ELR (cell line): ENCODE data around the gene PDPK1.

Experiments
- DNase-seq: peaks from one replicate; pipeline ENCODE4 v3.0.0-alpha.2; 2015; ENCODE audit warnings: low read depth

Gene PDPK1

DNA sequence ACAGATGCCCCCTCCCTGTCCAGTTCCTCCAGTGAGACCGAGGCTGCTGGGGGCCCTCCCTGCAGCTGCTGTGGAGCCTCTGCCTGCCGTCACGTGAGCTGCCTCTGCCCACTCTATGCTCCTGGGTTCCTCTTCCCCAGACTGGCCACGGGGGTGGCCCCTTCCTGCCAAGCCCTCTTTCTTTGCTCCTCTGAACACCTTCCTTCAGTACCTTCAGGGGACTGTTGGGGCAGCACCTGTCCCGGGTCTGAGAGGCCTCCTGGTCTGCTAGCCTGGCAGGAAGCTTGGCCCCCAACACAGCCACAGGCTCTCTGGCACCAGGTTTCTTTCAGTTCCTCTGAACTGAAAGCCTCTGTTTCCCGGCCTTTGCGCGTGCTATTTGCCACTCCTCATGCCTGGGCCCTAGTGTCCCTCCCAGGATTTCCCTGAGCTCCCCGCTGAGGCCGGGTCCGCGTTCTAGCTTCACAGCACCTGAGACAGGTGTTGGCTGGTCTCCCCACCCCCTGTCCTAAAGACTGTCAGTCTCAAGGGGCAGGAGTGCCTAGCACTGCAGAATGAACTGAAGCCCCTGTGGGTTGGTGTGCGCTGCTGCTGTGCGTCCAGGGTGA, 30.7 kb upstream of the PDPK1 start:
- DNase-seq = no peak

DNA sequence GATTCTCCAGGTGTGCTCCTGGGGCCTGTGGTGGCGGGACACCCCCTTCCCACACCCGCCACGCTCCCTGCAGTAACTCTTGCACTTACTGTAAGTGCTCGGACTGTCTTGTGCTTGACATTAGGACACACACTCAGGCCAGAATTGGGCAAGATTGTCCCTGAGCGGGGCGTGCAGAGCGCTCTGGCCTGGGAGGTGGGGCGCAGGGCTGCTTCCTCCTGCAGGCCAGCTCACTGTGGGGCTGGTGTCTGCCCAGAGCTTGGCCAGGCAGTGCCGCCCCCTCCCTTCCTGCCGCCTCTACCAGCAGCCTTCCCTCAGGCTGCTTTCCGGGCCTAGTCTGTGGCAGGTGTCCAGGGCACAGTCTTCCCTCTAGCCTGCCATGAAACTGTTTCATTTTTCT, 30.2 kb upstream of the PDPK1 start:
- DNase-seq = no peak

DNA sequence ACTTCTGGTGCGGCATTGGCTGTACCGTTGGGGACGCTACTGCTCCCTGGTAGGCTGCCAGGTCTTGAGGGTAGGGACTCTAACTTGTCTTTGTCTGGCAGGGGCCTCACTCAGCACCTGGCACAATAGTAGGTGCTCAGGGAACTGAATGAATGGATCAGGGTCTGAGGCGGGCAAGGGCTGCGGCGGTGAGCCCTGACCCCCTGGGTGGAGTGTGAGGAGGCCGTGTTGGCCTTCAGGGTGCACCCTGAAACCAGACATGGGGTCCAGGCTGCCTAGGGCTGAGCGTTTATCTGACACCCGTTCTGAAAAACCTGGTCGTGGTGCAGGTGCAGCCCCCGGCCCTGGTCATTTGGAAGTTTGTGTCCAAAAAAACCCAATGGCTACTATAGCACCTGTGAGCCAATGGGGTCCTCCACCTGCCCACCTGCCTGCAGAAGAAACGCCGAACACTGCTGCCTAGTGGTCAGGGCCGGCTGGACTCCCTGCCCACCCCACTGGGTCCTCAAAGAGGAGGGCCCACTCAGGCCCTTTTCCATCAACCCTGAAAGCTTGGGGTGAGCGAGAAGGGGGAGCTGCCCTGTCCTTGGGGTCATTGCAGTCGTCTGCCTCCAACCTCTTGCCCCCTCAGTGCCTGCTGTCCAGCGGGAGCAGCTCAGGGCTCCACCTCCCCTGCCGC, 29.0 kb upstream of the PDPK1 start:
- DNase-seq = no peak

DNA sequence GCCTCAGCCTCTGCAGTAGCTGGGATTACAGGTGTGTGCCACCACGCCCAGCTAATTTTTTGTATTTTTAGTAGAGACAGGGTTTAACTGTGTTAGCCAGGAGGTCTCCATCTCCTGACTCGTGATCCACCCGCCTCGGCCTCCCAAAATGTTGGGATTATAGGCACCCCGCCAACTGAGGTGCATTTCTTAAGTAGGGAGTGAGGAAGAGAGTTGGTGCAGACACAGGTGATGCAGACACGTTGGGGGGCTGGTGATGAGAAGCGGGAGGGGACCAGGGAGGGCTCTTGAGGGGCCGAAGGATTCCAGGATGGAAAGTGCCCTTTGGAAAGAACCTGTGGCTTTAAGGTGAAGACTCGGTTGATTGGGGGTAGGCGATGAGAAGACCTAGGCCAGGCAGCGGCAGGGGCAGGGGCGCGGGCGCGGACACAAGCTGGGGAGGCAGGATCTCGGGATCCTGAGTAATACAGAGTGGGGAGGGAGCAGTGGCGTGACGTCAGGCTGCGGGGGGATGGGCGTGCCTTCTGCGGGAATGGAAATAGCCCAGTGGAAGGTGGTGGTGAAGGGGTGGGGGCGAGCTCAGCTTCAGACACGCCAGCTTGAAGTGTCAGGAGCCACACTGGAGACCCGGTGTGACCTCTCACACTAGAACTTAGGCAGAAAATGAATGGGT, 26.6 kb upstream of the PDPK1 start:
- peak; percentile 36 for DNase-seq

DNA sequence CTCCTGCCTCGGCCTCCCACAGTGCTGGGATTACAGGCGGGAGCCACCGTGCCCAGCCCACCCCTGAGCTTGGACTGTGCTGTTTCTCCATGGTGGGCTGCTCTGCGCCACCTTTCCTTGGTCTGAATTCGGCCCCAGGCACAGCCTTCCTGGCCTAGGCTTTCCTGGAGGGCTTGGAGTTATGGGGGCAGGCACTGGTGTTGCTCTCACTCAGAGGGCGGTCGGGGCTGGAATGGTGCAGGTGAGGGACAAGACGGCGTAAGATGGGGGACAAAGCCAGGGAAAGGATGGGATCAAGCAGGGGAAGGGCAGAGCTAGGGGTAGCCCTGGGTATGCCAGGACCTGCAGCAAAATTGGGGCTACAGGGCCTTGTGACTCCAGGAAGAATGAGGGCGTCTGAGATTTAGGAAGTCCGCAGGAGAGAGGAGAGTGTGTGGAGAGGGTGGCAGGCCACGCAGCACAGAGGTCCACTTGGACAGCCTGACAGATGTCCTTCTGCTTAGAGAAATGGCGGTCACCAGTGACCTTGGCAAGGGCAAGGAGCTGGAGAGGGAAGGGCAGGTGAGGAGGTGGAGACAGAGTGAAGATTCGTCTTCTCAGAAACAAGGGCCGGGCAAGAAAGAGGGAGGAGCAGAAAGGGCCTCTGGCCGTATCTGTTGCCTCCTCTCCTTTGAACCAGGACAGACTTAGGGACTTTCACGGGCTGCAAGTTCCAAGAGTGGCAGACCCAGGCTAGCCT, 25.7 kb upstream of the PDPK1 start:
- DNase-seq = no peak

DNA sequence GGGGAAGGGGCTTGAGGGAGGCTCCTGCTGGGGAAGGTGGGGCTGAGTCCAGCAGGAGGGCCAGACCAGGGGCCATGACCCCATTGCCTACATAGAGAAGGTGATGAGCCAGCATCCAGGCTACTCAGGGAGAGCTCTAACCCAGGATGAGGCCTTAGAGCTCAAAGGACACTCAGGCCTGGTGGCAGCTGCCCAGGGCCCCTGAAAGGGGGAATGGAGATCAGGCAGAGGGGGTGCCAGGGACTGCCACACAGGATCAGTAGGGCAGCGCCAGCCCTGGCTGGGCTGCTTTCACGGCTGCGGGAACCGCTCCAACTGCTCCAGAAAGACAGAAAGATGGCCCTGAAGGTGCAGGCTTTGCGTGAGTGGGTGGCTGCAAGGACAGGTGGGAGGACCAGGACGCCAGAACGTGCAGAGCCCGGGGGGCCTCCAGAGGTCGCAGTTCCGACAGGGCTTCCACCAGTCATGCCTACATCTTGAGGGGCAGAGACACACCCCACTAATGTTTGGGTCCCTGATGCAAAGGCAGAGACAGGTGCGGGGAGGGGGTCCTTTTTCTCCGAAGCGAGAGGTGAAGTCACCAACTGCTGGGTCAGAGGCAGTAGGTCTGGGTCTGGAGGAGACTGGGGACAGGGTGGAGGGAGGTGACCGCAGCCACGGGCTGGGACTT, 25.0 kb upstream of the PDPK1 start:
- no peak for DNase-seq

DNA sequence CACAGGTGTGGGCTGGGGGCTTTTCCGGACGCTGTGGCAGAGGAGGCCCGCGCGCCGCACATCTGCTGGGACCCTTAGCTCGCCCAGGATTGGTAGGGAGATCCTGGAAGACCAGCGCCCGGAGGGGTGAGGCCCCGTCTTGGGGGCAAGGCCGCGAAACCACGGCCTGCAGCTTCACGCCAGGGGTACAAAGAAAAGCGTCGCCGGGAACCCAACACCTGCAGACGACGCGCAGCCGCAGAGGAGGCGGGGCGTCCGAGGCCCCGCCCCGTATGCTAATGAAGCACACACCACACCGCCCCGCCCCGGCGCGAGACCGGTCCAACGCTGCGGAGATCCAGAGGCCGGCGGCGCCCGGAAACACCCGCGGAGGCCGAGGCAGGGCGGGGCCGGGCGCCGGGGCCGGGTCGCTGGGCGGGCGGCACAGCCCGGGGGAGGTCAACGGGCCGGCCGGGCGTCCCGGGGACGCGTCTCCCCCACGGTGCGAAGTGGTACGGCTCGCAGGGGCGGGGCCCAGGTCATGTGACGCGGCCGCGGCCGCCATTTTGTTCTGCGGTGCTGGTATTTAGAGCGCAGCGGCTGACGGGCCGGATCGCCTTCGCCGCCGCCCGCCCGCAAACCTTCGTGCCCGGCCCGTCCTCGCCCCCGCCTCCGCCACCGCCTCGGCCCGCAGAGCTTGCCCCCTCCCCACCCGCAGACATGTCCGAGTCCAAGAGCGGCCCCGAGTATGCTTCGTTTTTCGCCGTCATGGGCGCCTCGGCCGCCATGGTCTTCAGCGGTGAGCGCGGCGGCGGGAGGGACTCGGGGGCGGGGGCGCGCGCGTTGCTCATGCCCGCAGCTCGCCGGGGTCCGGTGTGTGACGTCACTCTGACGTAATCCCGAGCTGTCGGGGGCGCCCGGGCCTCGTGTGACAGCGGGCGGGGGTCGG, 24.2 kb upstream of the PDPK1 start, which contains the start of gene ATP6V0C:
ATP6V0C (plus strand) TSS at position 548 of the 928 bp plus-strand sequence; CDS start at position 700, 152 bp downstream.
- peak; percentile 84 for DNase-seq

DNA sequence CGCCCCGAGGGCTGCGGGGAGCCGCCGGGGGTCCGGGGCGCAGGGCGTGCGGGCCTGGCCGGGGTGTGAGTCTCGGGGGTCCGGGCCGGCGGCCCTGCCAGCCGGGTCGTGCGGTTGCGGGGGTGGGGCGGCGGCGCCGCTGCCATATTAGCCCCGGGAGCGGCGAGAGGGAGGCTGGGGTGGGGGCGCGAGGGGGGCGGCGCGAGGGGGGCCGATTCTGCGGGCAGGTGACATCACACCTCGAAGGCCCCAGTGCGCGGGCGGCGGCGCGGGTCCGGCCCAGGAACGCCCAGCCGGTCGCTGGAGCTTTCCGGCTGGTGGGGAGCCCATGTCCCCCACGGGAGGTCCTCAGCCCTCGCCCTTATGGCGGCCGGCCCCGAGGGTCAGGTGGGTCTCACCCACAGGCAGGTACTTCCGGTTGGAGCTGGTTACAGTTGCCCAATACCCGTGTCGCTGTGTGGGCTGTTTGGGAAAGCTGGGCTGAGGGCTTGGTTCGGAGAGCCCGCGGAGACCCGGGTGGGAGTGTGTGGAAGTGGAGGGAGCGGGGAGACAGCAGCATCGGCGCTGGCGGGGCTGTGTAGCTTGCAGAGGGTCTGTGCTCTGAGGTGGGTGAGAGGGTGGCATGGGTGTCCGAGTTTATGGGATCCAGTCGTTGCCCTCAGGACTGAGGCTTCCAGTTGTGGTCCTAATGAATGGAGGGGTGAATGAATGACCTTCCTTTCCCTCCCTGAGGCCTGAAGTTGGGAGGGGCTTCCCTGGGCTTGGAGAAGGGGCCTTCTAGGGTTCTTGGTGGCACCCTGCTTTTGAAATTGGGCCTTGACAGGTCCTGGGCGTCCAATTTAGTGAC, 23.3 kb upstream of the PDPK1 start:
- peak; percentile 23 for DNase-seq

DNA sequence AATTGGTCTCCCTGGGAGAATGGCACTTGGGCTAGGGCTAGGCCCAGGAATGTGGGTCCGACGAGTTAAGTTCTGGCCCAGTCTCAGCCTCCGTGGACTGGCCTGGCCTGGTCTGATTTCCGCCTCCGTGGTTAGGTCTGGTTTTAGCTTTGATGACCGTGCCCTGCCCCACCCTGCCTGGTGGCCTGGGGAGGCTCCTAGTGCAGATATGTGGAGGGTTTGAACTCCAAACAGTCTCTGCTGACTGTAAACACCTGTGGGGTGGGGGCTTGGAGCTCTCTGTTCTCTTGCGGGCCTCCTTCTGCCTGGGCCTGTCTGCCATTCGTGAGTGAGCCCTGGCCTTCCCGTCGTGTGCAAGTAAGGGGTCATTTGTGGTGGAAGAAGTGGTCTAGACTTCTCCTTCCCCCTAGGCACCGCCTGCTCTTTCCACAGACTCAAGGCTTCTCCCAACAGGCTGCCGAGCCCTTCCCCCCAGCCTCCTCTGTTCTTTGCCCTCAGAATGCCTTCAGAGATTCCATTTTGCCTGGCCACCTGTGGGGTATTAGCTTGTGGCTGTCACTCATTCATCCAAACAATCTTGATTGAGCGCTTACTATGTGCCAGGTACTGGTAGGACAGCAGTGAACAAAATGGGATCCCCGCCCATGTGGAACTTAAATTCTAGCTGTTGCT, 22.5 kb upstream of the PDPK1 start:
- DNase-seq = no peak

DNA sequence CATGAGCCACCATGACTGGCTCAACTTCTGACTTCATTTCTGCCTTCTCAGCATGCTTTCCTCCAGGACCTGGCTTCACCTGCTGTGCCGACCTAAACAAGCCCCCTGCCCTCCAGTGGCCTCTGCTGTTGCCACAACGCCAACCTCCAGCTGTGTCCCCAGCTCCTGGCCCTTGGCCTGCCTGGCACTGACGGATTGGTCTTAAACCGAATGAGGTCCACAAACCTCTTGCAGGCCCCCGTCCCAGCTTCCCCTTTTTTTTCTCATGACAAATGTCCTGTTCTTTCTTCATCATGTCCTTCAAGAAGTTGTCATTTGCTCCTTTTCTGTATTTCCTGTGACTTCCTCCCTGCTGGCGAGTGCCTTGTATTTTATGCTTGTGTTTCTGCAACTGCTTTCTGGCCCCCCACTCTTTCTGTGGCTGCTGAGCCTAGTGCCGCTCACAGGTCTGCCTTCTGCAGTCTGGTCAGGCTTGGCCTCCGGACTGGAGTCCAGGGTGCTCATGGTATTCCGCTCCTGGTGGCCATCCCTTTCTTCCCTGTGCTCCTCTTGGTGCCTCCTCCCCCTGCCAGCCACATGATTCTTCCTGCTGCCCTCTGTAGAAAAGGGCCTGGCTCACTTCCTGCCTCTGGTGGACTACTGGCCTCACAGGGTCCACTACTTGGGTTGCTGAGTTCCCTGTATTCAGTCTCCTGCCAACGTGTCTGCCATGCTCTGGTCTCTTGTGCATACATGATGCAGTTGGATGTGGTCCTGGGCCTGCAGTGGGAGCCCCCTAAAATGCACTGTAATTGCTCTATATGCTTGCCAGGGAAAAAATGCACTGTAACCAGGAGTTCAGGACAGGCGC, 21.2 kb upstream of the PDPK1 start:
- DNase-seq = peak; percentile 42

DNA sequence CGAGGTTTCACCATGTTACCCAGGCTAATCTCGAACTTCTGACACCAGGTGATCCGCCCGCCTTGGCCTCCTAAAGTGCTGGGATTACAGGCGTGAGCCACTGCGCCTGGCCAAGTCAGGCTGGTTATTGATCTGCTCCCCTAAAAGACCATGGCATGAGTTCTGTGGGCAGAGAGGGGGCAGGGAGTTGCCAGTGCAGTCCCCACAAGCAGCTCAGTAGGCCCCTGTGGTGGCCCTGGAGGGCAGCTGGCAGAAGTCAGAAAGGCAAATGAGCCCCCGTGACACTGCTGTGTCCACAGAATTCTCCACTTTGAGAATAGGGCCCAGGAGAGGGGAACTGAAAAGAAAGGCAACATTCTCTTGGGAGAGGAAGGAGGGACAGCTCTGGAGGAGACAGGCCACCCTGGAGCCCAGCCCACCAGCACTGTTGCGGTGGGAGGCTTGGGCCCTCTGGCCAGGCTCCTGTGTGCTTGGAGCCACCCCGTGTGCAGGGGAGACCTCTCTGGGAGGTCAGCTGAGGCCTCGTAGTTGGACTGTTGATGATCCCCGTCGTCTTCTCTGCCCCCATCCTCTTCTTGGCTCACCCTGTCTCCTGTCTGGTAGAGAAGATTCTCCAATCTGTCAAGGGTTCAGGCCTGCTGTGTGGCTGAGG, 19.7 kb upstream of the PDPK1 start:
- no peak for DNase-seq

DNA sequence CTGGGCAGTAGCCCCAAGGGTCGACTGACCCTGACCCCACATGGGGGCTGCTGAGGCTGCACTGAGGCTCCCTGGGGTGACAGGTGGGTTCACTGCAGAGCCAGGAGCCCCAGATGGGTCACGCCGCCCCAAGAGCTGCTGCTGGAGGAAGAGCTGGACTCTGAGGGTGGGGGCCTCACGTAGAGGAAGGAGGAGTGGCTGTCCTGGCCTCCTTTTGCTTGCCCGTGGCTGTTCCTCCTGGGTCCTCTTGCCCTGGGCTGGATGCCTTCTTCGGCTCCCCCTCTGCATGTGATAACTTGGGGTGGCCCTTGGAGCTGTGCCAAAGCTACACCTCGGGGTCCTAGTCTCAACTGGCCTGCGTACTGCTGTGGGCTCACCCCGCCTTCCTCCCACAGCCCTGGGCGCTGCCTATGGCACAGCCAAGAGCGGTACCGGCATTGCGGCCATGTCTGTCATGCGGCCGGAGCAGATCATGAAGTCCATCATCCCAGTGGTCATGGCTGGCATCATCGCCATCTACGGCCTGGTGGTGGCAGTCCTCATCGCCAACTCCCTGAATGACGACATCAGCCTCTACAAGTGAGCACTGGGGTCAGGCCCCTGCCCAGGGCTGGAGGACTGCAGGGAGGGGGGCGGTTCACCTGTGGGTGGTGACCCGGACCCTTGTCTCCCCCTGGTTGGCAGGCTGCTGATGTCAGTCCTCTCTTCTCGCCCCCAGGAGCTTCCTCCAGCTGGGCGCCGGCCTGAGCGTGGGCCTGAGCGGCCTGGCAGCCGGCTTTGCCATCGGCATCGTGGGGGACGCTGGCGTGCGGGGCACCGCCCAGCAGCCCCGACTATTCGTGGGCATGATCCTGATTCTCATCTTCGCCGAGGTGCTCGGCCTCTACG, 18.8 kb upstream of the PDPK1 start:
- DNase-seq = no peak

DNA sequence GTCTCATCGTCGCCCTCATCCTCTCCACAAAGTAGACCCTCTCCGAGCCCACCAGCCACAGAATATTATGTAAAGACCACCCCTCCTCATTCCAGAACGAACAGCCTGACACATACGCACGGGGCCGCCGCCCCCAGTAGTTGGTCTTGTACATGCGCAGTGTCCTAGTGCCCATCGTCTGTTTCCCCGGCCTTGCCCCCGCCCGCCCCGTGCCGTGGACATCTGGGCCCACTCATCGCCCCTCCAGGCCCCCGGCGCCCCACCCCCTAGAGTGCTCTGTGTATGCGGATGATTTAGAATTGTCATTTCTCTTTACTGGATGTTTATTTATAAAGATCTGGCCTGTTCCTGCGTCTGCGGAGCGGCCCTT, 18.1 kb upstream of the PDPK1 start:
- no peak for DNase-seq

DNA sequence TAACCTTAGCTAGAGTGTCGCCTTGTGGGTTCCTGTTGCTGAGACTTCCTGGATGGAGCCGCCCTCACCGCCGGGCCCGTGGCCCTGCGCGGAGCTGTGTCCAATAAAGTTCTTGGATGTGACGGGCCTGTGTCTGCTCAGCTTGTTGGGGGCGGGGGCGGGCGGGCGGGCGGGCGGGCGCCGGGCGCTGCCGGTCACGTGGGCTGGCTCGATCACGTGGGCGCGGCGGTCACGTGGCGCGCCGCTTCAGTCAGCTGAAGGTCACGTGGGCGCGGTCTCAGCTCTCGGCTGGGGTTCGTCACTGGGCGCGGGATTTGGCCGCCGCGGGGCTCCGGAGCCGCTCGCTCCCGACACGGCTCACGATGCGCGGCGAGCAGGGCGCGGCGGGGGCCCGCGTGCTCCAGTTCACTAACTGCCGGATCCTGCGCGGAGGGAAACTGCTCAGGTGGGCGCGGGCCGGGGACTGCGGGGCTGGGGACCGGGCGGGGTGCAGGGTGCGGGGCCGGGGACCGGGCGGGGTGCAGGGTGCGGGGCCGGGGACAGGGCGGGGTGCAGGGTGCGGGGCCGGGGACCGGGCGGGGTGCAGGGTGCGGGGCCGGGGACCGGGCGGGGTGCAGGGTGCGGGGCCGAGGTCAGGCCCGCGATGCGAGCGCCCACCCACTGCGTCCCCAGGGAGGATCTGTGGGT, 17.6 kb upstream of the PDPK1 start, which contains the start of gene AMDHD2:
AMDHD2 (plus strand) TSS at position 275 of the 687 bp plus-strand sequence; CDS start at position 363, 88 bp downstream.
- DNase-seq = peak; percentile 94

DNA sequence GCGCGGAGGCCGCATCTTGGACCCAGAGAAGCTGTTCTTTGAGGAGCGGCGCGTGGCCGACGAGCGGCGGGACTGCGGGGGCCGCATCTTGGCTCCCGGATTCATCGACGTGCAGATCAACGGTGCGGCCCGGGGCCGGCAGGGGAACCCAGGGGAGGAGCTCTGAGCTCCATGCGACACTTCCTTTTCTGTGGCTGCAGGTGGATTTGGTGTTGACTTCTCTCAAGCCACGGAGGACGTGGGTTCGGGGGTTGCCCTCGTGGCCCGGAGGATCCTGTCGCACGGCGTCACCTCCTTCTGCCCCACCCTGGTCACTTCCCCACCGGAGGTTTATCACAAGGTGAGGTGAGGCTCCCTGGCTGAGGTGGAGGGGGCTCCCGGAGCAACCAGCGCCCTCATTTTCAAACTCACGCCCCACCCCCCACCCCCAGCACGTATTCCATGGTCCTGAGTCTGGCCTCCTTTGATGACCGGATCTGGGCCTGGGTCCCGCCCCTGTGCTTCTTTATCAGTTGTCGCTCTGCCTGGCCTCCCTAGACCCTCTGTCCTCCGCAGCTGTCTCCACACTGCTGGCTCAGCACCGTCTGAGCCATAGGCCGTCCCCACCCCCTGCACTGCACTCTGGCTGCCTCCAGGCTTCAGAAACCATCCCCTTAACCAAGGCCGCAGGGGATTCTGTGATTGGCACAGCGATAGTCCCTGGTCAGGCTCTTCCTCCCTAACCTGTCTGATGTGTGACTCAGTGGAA, 16.9 kb upstream of the PDPK1 start:
- DNase-seq = peak; percentile 40
